Spinal cord (tissue), 10 donors: ENCODE results near the gene MIDN. TPM values are rescaled to one million over a fixed set of nuclear protein-coding genes. Genes with fewer than 3 reads are reported as not detected.

Experiments
- DNase-seq, 6 donors: peaks; one replicate each; pipeline versions ENCODE4 v3.0.0 to v3.0.0-alpha.2; 2013 to 2015; ENCODE audit warnings: low spot score in 6 of 6, low read depth in 4 of 6
- H3K27ac ChIP-seq: one replicate; pipeline ENCODE4 v1.5.1; 2013; ENCODE audit warnings: low read depth, low read length, control low read depth
- H3K27me3 ChIP-seq: one replicate; pipeline ENCODE4 v1.6.1; 2013; ENCODE audit warnings: low read length; ENCODE audit not compliant: control insufficient read depth, insufficient read depth
- H3K36me3 ChIP-seq: one replicate; pipeline ENCODE4 v1.6.1; 2013; ENCODE audit warnings: low read length; ENCODE audit not compliant: control insufficient read depth, insufficient read depth
- H3K4me1 ChIP-seq: one replicate; pipeline ENCODE4 v1.6.1; 2013; ENCODE audit warnings: low read length; ENCODE audit not compliant: control insufficient read depth, insufficient read depth
- H3K4me3 ChIP-seq: one replicate; pipeline ENCODE4 v1.5.1; 2013; ENCODE audit warnings: low read depth, low read length, control low read depth
- H3K9me3 ChIP-seq: one replicate; pipeline ENCODE4 v1.6.1; 2013; ENCODE audit warnings: low read length; ENCODE audit not compliant: control insufficient read depth, insufficient read depth
- WGBS: methylation state at CpG from one replicate; pipeline ENCODE4 v1.1.5; 2013; ENCODE audit warnings: missing lambda C conversion rate; ENCODE audit not compliant: insufficient coverage; 5-methylcytosine and 5-hydroxymethylcytosine counted together
- polyA plus RNA-seq, 2 donors: library from polyadenylated mRNA; unstranded; fragments of 120-200 nt; gene quantifications; one replicate each; pipeline ENCODE4 v1.2.1, GENCODE V29; 2013; ENCODE audit not compliant: insufficient read length in 2 of 2
- total RNA-seq, 2 donors: library from RNA; depleted of rRNA in 1 of 2; stranded (reverse); fragments of 120-200 nt in 1 of 2; fragments of >200 nt in 1 of 2; gene quantifications; one replicate each; pipeline versions ENCODE4 v1.2.3 to v1.2.4, GENCODE V29; 2013 to 2014
- donor health status: healthy.

MIDN gene
- total and polyA plus RNA-seq, 4 donors = 13.3 to 97.1 (median 54.6) TPM

DNA sequence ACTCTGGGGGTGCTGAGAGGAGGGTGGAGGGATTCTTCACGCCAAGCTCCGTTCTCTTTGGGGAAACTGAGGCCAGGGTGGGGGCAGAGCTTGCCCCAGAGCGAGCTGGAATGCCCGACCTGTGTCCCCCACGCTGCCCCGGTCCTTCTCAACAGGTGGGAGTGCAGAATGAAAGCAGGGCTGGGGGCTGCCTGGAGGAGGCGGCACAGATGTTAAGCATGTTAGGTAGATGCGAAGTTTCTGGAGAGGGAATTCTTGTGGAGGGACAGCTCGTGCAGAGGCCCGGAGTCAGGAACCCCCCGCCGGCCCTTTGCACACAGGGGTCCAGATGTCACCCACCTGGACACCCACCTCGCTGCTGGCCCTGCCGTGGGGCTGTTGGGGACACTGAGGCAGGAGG, 46.3 kb downstream of the MIDN start:
- H3K36me3 ChIP-seq = peaks cover 95% of the 10 kb centered on the region
- peaks cover 40% of the 10 kb centered on the region for H3K4me1 ChIP-seq
- no peak for DNase-seq
- no peak overlapping the region for H3K27ac ChIP-seq
- no peaks in the 10 kb centered on the region for H3K27me3 ChIP-seq
- no peak overlapping the region for H3K4me3 ChIP-seq
- H3K9me3 ChIP-seq = no peaks in the 10 kb centered on the region
- 90% methylated on average over 14 of the region's 14 CpGs for WGBS

DNA sequence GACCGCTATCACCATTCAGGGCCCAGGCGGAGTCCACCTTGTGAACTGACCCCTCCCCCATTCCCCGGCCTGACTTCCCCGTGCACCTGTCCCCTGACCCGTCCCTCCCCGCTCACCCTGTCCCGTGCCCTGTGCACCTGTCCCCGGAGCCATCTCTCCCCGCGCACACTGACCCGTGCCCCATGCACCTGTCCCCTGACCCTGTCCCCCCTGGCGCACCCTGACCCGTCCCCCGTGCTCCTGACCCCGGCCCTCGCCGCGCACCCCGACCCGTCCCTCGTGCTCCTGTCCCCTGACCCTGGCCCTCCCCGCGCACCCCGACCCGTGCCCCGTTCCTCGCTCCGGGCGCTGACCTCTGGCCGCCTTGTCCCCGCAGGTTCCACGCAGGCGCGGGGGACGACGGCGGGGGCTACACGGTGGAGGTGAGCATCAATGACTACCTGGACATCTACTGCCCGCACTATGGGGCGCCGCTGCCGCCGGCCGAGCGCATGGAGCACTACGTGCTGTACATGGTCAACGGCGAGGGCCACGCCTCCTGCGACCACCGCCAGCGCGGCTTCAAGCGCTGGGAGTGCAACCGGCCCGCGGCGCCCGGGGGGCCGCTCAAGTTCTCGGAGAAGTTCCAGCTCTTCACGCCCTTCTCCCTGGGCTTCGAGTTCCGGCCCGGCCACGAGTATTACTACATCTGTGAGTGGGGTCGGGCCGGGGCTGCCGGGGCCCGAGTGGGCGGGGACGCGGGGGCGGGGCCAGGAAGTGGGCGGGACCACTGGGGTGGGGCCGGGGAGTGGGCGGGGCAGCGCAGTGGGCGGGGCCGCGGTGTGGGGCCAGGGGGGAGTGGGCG, 47.0 kb downstream of the MIDN start:
- peaks cover 96% of the 10 kb centered on the region for H3K36me3 ChIP-seq
- no peak for DNase-seq
- peaks cover 40% of the 10 kb centered on the region for H3K4me1 ChIP-seq
- no peak overlapping the region for H3K4me3 ChIP-seq
- 36% methylated on average over 62 of the region's 82 CpGs for WGBS
- H3K27ac ChIP-seq = no peak overlapping the region
- H3K27me3 ChIP-seq = no peaks in the 10 kb centered on the region
- H3K9me3 ChIP-seq = no peaks in the 10 kb centered on the region

DNA sequence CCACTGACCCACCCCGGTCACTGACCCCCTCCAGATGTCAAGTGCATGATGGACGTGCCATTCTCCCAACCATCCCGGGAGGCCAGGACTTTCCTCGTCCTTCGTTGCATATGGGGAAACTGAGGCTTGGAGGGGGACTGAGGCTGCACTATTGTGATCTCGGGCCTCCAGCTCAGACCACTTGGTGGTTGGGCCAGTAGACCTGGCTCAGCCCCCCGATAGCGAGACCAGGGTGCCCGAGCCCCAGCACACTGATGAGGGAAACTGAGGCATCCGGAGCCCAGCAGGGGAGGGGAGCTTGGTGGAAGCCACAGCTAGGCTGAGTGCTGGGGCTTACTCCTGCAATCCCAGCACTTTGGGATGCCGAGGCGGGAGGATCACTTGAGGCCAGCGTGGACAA, 47.7 kb downstream of the MIDN start:
- no peaks in the 10 kb centered on the region for H3K9me3 ChIP-seq
- no peaks in the 10 kb centered on the region for H3K27me3 ChIP-seq
- H3K4me3 ChIP-seq = no peak overlapping the region
- peaks cover 93% of the 10 kb centered on the region for H3K36me3 ChIP-seq
- H3K4me1 ChIP-seq = peaks cover 35% of the 10 kb centered on the region
- WGBS = 99% methylated on average over 6 of the region's 13 CpGs
- no peak for DNase-seq
- no peak overlapping the region for H3K27ac ChIP-seq

DNA sequence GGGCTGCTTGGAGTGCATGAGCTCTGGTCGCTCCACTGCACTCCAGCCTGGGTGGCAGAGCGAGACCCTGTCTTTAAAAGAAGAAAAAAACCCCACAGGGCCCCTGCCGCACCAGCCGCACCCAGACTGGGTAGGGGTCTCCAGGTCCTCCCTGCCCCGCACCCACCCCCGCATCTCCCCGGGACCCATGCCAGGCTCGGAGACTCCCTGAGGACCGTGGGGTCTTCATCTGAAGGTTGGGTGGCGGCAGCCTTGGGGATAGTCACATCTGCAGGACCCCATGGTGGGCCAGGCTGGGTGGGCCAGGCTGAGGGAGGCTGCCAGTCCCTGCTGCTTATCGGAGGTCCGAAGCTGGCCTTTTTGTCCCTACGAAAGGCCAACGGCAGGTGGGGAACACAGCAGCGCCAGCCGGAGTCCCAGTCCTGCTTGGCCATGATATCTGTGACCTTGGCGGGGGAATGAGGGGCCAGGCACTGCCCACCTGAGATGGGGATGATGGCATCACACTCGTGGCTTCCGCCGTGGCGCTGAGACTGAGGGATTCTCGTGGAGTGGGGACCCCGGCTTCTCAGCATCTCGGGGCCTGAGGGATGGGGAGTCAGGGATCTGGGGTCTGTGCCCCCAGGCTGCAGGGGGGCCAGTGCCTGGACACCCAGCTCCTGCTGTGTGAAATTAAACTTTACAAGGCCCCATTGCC, 48.3 kb downstream of the MIDN start:
- Histone ChIP-seq H3K9me3 (no peaks in the 10 kb centered on the region), H3K4me3 (no peak overlapping the region), H3K27me3 (no peaks in the 10 kb centered on the region), H3K27ac (no peak overlapping the region), H3K36me3 (peaks cover 87% of the 10 kb centered on the region), H3K4me1 (peaks cover 29% of the 10 kb centered on the region)
- WGBS = 90% methylated on average over 21 of the region's 24 CpGs
- no peak for DNase-seq

DNA sequence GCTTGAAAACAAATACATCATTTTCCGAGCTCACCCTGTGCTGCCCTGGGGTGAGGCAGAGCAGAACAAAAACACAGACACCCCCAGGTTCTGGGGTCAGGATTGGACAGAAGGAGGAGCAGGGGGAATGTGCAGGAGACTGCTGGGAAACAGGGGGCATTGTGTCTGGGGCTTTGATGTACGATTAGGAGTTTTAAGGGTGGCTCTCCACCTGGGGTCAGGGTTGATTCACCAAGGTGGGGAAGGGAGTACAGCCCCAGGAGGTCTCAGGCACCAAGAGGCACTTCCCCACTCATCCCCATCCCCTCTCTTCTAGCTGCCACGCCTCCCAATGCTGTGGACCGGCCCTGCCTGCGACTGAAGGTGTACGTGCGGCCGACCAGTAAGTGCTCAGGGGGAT, 49.9 kb downstream of the MIDN start:
- Histone ChIP-seq H3K27me3 (no peaks in the 10 kb centered on the region), H3K9me3 (no peaks in the 10 kb centered on the region), H3K4me1 (peaks cover 30% of the 10 kb centered on the region), H3K36me3 (peaks cover 72% of the 10 kb centered on the region), H3K27ac (no peak overlapping the region), H3K4me3 (no peak overlapping the region)
- DNase-seq = no peak
- WGBS = 88% methylated on average over 6 of the region's 8 CpGs

DNA sequence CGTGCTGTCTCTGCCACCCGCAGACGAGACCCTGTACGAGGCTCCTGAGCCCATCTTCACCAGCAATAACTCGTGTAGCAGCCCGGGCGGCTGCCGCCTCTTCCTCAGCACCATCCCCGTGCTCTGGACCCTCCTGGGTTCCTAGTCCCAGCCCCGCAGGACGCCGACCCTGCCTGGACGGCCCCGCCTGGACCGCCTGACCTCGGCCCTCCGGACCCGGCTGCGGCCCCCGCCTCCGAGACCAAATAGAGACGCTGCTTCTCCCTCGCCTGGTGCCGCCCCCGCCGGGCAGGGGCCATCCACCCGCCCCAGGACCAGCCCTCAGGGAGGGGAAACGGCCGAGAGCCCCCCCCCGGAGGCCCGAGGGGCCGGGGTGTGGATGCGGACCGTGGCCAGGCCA, 51.4 kb downstream of the MIDN start:
- no peak for DNase-seq
- Histone ChIP-seq H3K27me3 (no peaks in the 10 kb centered on the region), H3K36me3 (peaks cover 59% of the 10 kb centered on the region), H3K9me3 (no peaks in the 10 kb centered on the region), H3K4me1 (peaks cover 30% of the 10 kb centered on the region), H3K4me3 (no peak overlapping the region), H3K27ac (no peak overlapping the region)
- WGBS = 84% methylated on average over 31 of the region's 34 CpGs

DNA sequence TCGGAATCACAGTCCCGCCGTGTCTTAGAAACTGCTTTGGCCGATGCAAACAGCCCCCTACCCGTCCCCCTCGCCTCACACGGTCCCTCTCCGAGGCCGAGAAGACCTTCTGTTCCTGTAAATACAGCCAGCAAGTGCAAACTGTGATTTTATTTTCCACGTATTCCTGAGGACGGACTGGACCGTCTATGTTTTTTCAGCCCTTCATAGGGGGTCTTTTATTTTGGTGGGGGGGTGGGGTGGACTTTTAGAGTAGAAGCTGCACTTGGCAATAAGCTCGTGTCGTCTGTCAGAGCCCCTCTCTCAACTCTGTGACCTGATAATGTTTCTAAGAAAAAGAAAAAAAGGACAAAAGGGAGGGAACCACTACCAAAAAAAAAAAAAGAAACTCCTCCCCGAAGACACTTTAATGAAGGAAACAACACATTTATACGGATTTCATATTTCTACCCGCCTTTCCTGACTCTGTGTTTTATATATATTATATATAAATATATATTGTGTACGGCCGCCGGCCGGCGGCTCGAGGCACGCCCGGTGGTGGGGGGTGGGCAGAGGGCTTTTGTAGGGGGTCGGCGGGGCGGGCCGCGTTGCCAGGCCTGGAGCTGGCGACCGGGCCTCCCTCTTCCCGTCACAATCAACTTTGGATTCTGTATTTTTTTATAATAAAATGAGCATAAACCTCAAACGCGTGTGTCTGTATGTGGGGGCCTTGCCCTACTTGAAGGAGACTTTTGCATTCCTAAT, 52.5 kb downstream of the MIDN start:
- H3K27me3 ChIP-seq = no peaks in the 10 kb centered on the region
- no peaks in the 10 kb centered on the region for H3K9me3 ChIP-seq
- peaks cover 51% of the 10 kb centered on the region for H3K36me3 ChIP-seq
- WGBS = 75% methylated on average over 10 of the region's 35 CpGs
- no peak overlapping the region for H3K4me3 ChIP-seq
- no peak overlapping the region for H3K27ac ChIP-seq
- H3K4me1 ChIP-seq = peaks cover 22% of the 10 kb centered on the region
- DNase-seq = no peak

DNA sequence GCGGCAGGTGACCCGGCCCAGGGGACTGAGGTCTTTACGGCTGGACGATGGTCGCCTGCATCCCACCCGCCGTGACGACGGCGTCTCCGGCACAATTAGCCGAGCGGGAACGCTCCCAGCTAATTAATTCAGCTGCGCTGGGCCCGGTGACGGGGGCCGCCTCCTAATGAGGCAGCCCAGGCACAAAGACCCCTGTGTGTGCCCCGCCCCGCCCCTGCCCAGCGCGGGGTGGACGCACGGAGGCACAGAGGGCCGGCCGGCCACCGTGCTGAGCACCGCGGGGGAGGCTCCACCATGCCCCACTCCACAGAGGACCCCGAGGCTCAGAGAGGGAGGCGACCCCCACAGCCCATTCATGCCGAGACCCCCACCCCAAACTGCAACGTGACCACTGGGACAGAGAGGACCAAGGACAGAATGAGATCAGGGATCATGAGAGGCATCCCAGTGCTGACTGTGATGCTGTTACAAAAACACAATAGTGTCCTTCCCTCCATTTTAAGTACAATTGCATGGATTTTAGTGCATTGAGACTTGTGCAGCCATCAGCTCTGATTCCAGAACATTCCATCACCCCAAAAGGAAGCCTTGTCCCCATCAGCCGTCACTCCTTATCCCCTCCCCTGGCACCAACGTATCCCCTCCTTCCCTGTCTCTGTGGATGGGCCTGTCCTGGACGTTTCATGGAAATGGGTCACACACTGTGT, 54.3 kb downstream of the MIDN start:
- WGBS = 15% methylated on average over 22 of the region's 36 CpGs
- peaks cover 22% of the 10 kb centered on the region for H3K4me1 ChIP-seq
- peak in 4 of 6 donors; percentile 48 to 89 (median 76) for DNase-seq
- H3K36me3 ChIP-seq = peaks cover 35% of the 10 kb centered on the region
- H3K9me3 ChIP-seq = no peaks in the 10 kb centered on the region
- H3K27me3 ChIP-seq = no peaks in the 10 kb centered on the region
- peak overlapping the region; percentile 84 for H3K27ac ChIP-seq
- peak overlapping the region; percentile 24 for H3K4me3 ChIP-seq

DNA sequence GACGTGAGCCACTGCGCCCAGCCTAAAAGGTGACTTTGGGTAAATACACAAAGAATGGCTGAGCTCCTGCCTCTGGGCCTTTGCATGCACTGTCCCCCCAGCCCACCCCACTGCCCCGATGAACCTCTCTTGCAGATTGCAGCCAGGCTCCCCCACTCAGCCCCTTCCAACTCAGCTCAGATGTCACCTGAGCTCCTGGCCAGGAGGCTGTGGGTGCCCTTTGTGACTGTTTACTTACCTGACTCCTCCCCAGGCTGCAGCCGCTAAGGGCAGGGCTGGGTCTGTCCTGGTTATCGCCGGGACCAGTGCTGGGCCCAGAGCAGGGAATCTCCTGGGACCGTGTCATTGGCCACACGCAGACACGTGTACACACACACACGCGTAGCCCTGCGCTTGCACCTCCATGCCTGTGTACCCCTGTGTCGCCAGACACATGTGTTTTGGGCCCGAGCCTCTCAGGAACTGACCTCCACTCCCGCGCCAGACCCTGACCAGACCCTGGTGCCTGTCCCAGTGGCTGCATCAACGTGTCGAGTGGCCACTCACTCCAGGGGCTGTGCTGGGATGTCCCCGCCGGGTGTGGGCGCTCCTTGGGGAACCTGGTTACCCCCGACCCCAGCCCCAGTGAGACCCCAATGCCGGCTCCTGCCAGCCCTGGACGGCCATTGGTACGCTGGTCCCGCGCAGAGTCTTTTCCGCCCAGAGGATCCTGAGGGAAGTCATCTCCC, 56.0 kb downstream of the MIDN start:
- 92% methylated on average over 28 of the region's 28 CpGs for WGBS

More for the DNA sequence above, 56.0 kb downstream of the MIDN start:
- Histone ChIP-seq H3K4me3 (no peak overlapping the region), H3K4me1 (peaks cover 22% of the 10 kb centered on the region), H3K27me3 (no peaks in the 10 kb centered on the region), H3K27ac (no peak overlapping the region), H3K9me3 (no peaks in the 10 kb centered on the region), H3K36me3 (peaks cover 19% of the 10 kb centered on the region)
- DNase-seq = no peak
